Right cardiac atrium (tissue), 5 donors: ENCODE results near the gene SORCS2. TPM values are rescaled to one million over a fixed set of nuclear protein-coding genes. Genes with fewer than 3 reads are reported as not detected.
A peak's percentile ranks its signal among the peaks of the same experiment; 100 is the strongest.

ENCODE experiments used
- ATAC-seq, 2 donors: fragments of 200-7000 bp; cut with Tn5 transposase; one replicate each; pipeline versions ENCODE4 v1.8.0 to v1.9.1; 2020; ENCODE audit warnings: moderate library complexity in 2 of 2, mild to moderate bottlenecking in 1 of 2
- DNase-seq, 3 donors: peaks; one replicate each; pipeline ENCODE4 v3.0.0-alpha.2; 2020
- H3K27ac ChIP-seq: one replicate; pipeline ENCODE4 v1.5.1; 2013; ENCODE audit warnings: mild to moderate bottlenecking, low read length, control low read depth, moderate library complexity
- H3K27me3 ChIP-seq: one replicate; pipeline ENCODE4 v1.6.1; 2013; ENCODE audit not compliant: control insufficient read depth, insufficient read depth
- H3K4me1 ChIP-seq: one replicate; pipeline ENCODE4 v1.6.1; 2013; ENCODE audit warnings: low read length; ENCODE audit not compliant: control insufficient read depth, insufficient read depth
- H3K4me3 ChIP-seq: one replicate; pipeline ENCODE4 v1.5.1; 2013; ENCODE audit warnings: low read length, control low read depth
- H3K9me3 ChIP-seq: one replicate; pipeline ENCODE4 v1.6.1; 2013; ENCODE audit warnings: low read length; ENCODE audit not compliant: control insufficient read depth
- WGBS: extraction: QIAGEN DNeasy Blood & Tissue Kit; methylation state at CpG from one replicate; pipeline ENCODE4 v1.1.7; 2013; 5-methylcytosine and 5-hydroxymethylcytosine counted together
- intact Hi-C, 4 donors: fragments of 100-400 bp; cut with DNase I; formaldehyde crosslinking; loops; one replicate each; pipeline versions ENCODE4 v1.11.0 to v1.14.0; 2022 to 2023
- polyA plus RNA-seq: library from polyadenylated mRNA; stranded (reverse); fragments of 200-250 nt; gene quantifications from one replicate; pipeline ENCODE4 v1.2.3, GENCODE V29; 2013
- total RNA-seq, 4 donors: library from RNA; stranded (reverse); fragmentation: NEBNext Ultra II Directional; extraction: Animal tissue kit (Norgen Biotek cat#: 25700); gene quantifications; one replicate each; pipeline ENCODE4 v1.2.1, GENCODE V29; 2021
- donor health status: healthy with polysubstance abuse.
- donor health status: DM: no; HTN: yes; CAD: no.
- donor health status: DM: no; HTN: no; CAD: no.
- donor health status: DM: no; HTN: yes; CAD: no; lungs with severe emphysema.
- donor health status: DM: yes; HTN: yes; CAD: no.

The SORCS2 gene
- total and polyA plus RNA-seq, 5 donors: 2.1 to 7.3 (median 2.7) TPM

GRCh38 chr4:7653510-7654369 lies 461.4 kb downstream of the SORCS2 start:
- H3K27me3 ChIP-seq: no peaks in the 10 kb centered on the region
- no peaks in the 10 kb centered on the region for H3K4me1 ChIP-seq
- whole genome bisulfite sequencing: 59% methylated on average over 23 of the region's 23 CpGs
- ATAC-seq (no peak), DNase-seq (peak in 1 of 3 donors; percentile 59)
- H3K27ac ChIP-seq: no peak overlapping the region
- intact Hi-C loops: no loop called here
- H3K4me3 ChIP-seq: no peak overlapping the region
- no peaks in the 10 kb centered on the region for H3K9me3 ChIP-seq

- no peak for ATAC-seq
- intact Hi-C loops: no loop called here
- H3K4me1 ChIP-seq: no peaks in the 10 kb centered on the region
- no peak overlapping the region for H3K27ac ChIP-seq
- H3K9me3 ChIP-seq: no peaks in the 10 kb centered on the region
- 75% methylated on average over 25 of the region's 25 CpGs for WGBS
- H3K27me3 ChIP-seq: no peaks in the 10 kb centered on the region
- no peak overlapping the region for H3K4me3 ChIP-seq
- no peak for DNase-seq
Observed at GRCh38 chr4:7654550-7655445, 462.5 kb downstream of the SORCS2 start.

GRCh38 chr4:7655511-7656243 lies 463.3 kb downstream of the SORCS2 start:
- no peak for ATAC-seq
- H3K9me3 ChIP-seq: no peaks in the 10 kb centered on the region
- no peak overlapping the region for H3K4me3 ChIP-seq
- no peak overlapping the region for H3K27ac ChIP-seq
- WGBS: 43% methylated on average over 32 of the region's 32 CpGs
- DNase-seq: no peak
- H3K27me3 ChIP-seq: no peaks in the 10 kb centered on the region
- intact Hi-C loops: no loop called here
- no peaks in the 10 kb centered on the region for H3K4me1 ChIP-seq

- 85% methylated on average over 17 of the region's 17 CpGs for WGBS
- intact Hi-C loops: no loop called here
- ATAC-seq (no peak), DNase-seq (no peak)
- Histone ChIP-seq H3K27me3 (no peaks in the 10 kb centered on the region), H3K9me3 (no peaks in the 10 kb centered on the region), H3K4me1 (no peaks in the 10 kb centered on the region), H3K4me3 (no peak overlapping the region), H3K27ac (no peak overlapping the region)
Observed at GRCh38 chr4:7656244-7656800, 464.0 kb downstream of the SORCS2 start.

GRCh38 chr4:7657545-7658297 lies 465.4 kb downstream of the SORCS2 start:
- Histone ChIP-seq H3K4me3 (no peak overlapping the region), H3K4me1 (no peaks in the 10 kb centered on the region), H3K27ac (no peak overlapping the region), H3K9me3 (no peaks in the 10 kb centered on the region), H3K27me3 (no peaks in the 10 kb centered on the region)
- ATAC-seq: no peak
- intact Hi-C loops: no loop called here
- WGBS: 93% methylated on average over 6 of the region's 6 CpGs
- no peak for DNase-seq

- no peaks in the 10 kb centered on the region for H3K27me3 ChIP-seq
- no peaks in the 10 kb centered on the region for H3K4me1 ChIP-seq
- H3K4me3 ChIP-seq: no peak overlapping the region
- peak in 1 of 3 donors; percentile 29 for DNase-seq
- intact Hi-C loops: no loop called here
- no peak for ATAC-seq
- 76% methylated on average over 5 of the region's 5 CpGs for WGBS
- H3K27ac ChIP-seq: no peak overlapping the region
- no peaks in the 10 kb centered on the region for H3K9me3 ChIP-seq
Observed at GRCh38 chr4:7658341-7659204, 466.2 kb downstream of the SORCS2 start.

GRCh38 chr4:7659429-7660175 lies 467.3 kb downstream of the SORCS2 start:
- DNase-seq (peak in 1 of 3 donors; percentile 11), ATAC-seq (no peak)
- H3K4me3 ChIP-seq: no peak overlapping the region
- H3K4me1 ChIP-seq: no peaks in the 10 kb centered on the region
- no peak overlapping the region for H3K27ac ChIP-seq
- no peaks in the 10 kb centered on the region for H3K9me3 ChIP-seq
- WGBS: 83% methylated on average over 8 of the region's 8 CpGs
- intact Hi-C loops: no loop called here
- no peaks in the 10 kb centered on the region for H3K27me3 ChIP-seq

GRCh38 chr4:7660176-7661039 lies 468.1 kb downstream of the SORCS2 start:
- Histone ChIP-seq H3K4me1 (no peaks in the 10 kb centered on the region), H3K27me3 (no peaks in the 10 kb centered on the region), H3K4me3 (no peak overlapping the region), H3K9me3 (no peaks in the 10 kb centered on the region), H3K27ac (no peak overlapping the region)
- WGBS: 53% methylated on average over 14 of the region's 14 CpGs
- intact Hi-C loops: no loop called here
- DNase-seq: peak in 1 of 3 donors; percentile 18
- no peak for ATAC-seq
